Measurements from ENCODE around the gene EXOC6B. TPM values are rescaled to one million over a fixed set of nuclear protein-coding genes. Genes with fewer than 3 reads are reported as not detected.

EXOC6B gene
- total RNA-seq, 4 donors from 2014 or later = 21.0 to 57.7 (median 36.1) TPM

GRCh38 chr2:72457801-72458516, 367.9 kb downstream of the EXOC6B start:
- H3K27ac ChIP-seq = peak overlapping the region in 1 of 4 donors; percentile 36
- peaks cover 0 to 13% (median 4%) of the 10 kb centered on the region in 3 donors for H3K9me3 ChIP-seq
- 67 to 69% methylated on average over 6 of the region's 6 CpGs for WGBS, 2 donors
- H3K4me1 ChIP-seq = no peaks in the 10 kb centered on the region
- H3K27me3 ChIP-seq = no peaks in the 10 kb centered on the region
- TF ChIP-seq POLR2A (IDR thresholded peaks at IDR 0.05) (no peak), CTCF (IDR thresholded peaks at IDR 0.05) (no peak)
- no peak for DNase-seq
- intact Hi-C loops (cut with DNase I) = no loop called here
- no peak overlapping the region for H3K4me3 ChIP-seq
- peaks cover 0 to 11% (median 0%) of the 10 kb centered on the region in 3 donors for H3K36me3 ChIP-seq

DNA sequence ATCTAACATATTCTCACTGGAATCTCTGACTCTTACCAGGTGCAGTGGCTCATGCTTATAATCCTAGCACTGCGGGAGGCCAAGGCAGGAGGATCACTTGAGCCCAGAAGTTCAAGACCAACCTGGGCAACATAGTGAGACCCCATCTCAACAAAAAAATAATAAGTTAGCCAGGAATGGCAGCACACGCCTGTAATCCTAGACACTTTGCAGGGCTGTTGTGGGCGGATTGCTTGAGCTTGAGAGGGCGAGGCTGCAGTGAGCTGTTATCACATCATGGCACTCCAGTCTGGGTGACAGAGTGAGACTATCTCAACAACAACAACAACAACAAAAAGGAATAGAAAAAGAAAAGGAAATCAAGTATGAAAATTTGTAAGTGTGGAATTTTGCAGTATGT, 371.6 kb downstream of the EXOC6B start:
- DNase-seq = no peak
- H3K4me3 ChIP-seq = no peak overlapping the region
- H3K27me3 ChIP-seq = no peaks in the 10 kb centered on the region
- no peaks in the 10 kb centered on the region for H3K9me3 ChIP-seq
- TF ChIP-seq POLR2A (IDR thresholded peaks at IDR 0.05) (no peak), CTCF (IDR thresholded peaks at IDR 0.05) (no peak)
- 80 to 100% methylated on average over 4 of the region's 4 CpGs for WGBS, 2 donors
- H3K27ac ChIP-seq = no peak overlapping the region
- H3K36me3 ChIP-seq = no peaks in the 10 kb centered on the region
- H3K4me1 ChIP-seq = no peaks in the 10 kb centered on the region
- intact Hi-C loops (cut with DNase I) = no loop called here

DNA sequence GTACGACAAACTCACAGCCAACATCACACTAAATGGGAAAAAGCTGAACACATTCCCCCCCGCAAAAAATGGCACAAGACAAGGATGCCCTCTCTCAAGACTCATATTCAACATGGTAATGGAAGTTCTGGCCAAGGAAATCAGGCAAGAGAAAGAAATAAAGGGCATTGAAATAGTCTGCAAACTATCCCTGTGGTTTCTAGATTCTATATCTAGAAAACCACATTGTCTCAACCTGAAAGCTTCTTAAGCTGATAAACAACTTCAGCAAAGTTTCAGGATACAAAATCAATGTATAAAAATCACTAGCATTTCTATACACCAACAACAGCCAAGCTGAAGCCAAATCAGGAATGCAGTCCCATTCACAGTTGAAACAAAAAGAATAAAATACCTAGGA, 383.6 kb downstream of the EXOC6B start:
- TF ChIP-seq CTCF (IDR thresholded peaks at IDR 0.05) (no peak), POLR2A (IDR thresholded peaks at IDR 0.05) (no peak)
- H3K27ac ChIP-seq = no peak overlapping the region
- no peak overlapping the region for H3K4me3 ChIP-seq
- H3K9me3 ChIP-seq = peaks cover 0 to 11% (median 0%) of the 10 kb centered on the region in 3 donors
- WGBS, 2 donors = 92 to 96% methylated on average over 2 of the region's 2 CpGs
- no peaks in the 10 kb centered on the region for H3K27me3 ChIP-seq
- H3K36me3 ChIP-seq = peaks cover 0 to 25% (median 0%) of the 10 kb centered on the region in 3 donors
- no peak for DNase-seq
- no peaks in the 10 kb centered on the region for H3K4me1 ChIP-seq
- intact Hi-C loops (cut with DNase I) = no loop called here

GRCh38 chr2:72439892-72440291, 385.9 kb downstream of the EXOC6B start:
- TF ChIP-seq CTCF (IDR thresholded peaks at IDR 0.05) = no peak
- TF ChIP-seq POLR2A (IDR thresholded peaks at IDR 0.05) = no peak
- peaks cover 0 to 17% (median 0%) of the 10 kb centered on the region in 3 donors for H3K36me3 ChIP-seq

DNA sequence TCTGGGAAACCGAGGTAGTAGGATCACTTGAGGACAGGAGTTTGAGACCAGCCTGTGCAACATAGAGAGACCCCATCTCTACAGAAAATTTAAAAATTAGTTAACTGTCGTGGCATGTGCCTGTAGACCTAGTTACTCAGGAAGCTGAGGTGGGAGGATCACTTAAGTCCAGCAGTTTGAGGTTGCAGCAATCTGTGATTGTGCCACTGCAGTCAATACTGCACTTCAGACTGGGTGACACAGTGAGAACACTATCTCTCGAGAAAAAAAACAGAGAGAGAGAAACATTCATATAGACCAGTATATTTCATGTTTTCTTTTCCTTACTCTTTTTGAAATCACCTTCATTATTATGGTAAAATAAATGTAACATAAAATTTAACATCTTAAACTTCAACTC, 387.5 kb downstream of the EXOC6B start:
- Histone ChIP-seq H3K27ac (no peak overlapping the region), H3K4me1 (no peaks in the 10 kb centered on the region), H3K4me3 (no peak overlapping the region), H3K9me3 (no peaks in the 10 kb centered on the region), H3K27me3 (no peaks in the 10 kb centered on the region), H3K36me3 (peaks cover 0 to 8% (median 0%) of the 10 kb centered on the region in 3 donors)
- DNase-seq = no peak
- WGBS, 2 donors = 85 to 86% methylated on average over 3 of the region's 3 CpGs
- no peak for TF ChIP-seq POLR2A (IDR thresholded peaks at IDR 0.05)
- no peak for TF ChIP-seq CTCF (IDR thresholded peaks at IDR 0.05)
- intact Hi-C loops (cut with DNase I) = no loop called here

More at GRCh38 chr2:72439892-72440291, 385.9 kb downstream of the EXOC6B start:
- H3K4me1 ChIP-seq = no peaks in the 10 kb centered on the region
- H3K4me3 ChIP-seq = no peak overlapping the region
- no peaks in the 10 kb centered on the region for H3K27me3 ChIP-seq
- peaks cover 0 to 10% (median 0%) of the 10 kb centered on the region in 3 donors for H3K9me3 ChIP-seq
- intact Hi-C loops (cut with DNase I) = no loop called here
- no peak for DNase-seq
- 92 to 98% methylated on average over 4 of the region's 5 CpGs for WGBS, 2 donors
- no peak overlapping the region for H3K27ac ChIP-seq

All from esophagus squamous epithelium (tissue), 5 donors.